ENCODE measurements around the gene EXOSC10.
"Not testable (repeated sequence)": the region's sequence is repeated elsewhere in the genome, so short reads cannot be mapped to it uniquely, and the experiment has no call there.

EXOSC10 gene

DNA sequence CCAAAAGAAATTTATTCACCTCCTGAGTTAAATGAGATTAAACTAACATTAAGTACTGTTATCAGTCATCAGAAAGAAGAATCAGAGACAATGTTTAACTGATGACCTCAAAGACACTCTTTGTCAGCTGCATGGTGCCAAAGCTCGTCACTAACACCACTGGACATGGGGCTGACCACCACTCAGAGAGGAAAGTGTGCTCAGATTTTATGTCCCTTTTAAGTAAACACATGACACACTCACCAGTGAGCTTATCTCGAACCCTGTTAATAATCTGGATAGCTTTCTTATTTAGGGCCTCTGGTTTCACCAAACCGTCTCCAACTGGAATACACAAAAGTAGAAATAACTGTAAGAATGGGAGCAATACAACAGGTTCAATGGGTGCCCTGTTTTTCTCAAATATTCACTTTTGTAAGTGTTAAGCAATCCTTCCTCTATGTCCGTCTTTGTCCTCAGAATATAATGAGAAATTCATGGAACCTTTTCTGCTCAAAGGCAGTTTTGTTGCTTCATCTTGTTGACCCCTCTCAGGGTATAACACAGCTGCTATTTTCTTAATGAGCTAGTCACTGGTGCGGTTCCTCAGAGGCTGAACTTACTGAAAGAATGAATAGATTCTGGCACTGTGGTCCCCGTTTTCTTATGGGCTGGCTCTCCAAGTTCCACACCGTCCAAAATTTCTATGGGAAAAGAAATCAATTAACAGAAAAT, 9.5 kb upstream of the EXOSC10 start:
- no peak for DNase-seq

DNA sequence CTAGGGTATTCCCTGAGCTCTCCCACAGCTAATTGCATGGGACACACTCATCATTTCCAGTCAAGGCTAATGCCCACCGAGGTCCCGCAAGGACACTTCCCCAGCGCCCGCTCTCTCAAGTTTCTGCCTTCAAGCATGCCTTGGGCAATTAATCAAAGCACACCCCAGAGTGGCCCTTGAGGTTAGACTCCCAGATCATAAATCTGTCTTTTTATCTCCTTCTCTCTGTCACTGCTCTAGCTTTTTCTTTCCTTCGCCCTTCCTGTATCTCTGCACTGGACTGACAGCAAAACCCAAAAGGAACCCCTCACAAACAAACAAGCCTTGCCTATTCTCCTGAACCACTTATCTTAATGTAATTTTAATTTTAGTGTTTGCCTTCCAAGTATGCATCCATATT, 7.9 kb upstream of the EXOSC10 start:
- no peak for DNase-seq

DNA sequence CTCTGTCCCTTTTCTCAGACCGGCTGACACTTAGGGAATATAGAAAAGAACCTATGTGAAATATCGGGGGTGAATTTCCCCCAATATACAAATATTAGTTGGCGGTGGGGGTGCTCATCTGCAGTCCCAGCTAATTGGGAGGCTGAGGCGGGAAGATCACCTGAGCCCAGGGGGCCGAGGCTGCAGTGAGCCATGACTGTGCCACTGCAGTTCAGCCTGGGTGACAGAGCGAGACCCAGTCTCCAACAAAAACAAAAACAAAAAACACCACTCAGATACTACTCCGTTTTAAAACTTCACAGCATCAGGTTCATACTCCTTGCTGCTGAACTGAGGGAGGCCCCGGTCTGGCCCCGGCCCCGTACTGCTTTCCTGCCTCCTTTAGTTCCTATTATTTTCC, 5.9 kb upstream of the EXOSC10 start:
- DNase-seq, result no peak

DNA sequence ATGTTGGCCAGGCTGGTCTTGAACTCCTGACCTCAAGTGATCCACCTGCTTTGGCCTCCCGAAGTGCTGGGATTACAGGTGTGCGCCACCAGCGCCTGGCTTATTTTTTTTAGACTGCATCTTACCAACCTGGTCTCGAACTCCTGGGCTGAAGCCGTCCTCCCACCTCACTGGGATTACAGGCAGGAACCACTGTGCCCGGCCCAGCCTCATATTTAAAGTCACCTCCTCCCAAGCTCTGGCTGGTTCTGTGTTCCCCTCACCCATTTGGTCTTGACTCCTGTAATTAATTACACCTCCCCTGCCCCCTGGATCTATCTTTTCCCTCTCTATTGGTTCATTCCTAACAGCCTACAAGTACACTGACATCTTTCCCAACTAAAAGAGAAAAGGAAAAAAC, 1.7 kb upstream of the EXOSC10 start:
- DNase-seq, result no peak

DNA sequence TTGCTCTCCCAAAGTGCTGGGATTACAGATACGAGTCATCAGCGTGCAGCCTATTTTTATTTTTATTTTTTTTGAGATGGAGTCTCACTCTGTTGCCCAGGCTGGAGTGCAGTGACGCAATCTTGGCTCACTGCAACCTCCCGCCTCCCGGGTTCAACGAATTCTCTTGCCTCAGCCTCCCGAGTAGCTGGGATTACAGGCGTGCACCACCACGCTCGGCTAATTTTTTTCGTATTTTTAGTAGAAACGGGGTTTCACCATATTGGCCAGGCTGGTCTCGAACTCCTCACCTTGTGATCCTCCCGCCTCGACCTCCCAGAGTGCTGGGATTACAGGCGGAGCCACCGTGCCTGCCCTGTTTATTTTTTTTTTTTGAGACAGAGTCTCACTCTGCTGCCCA, 1.1 kb upstream of the EXOSC10 start:
- not testable (repeated sequence) for DNase-seq

DNA sequence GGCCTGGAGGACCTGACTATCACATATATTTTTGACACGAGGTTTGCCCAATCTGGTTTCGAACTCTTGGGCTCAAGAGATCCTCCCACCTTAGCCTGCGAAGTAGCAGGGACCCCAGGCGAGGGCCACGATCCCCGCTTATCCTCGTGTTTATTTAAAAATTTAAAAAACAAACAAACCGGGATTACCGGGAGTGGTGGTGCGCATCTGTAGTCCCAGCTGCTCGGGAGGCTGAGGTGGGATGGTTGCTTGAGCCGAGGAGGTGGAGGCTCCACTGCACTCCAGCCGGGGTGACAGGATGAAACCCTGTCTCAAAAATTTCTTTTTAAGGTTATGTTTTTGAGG, 452 bp upstream of the EXOSC10 start:
- DNase-seq, result no peak

DNA sequence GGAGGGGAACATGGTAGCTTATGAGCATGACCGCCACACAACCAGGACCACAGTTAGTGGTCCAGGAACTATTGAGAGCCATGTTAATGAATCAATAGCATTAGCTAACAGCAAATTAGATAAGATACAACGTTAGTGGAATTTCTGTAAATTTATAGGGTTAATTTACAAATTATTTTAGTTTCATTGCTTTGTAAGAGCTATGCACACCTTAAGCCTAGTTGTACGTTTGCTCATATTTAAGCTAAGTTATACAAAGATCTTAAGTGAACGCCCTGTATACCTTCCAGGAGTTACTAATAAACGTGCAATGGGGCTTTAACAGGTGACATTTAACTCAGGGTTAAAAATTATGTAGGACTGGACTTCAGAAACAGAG, 749 bp downstream of the EXOSC10 start:
- DNase-seq, result no peak

DNA sequence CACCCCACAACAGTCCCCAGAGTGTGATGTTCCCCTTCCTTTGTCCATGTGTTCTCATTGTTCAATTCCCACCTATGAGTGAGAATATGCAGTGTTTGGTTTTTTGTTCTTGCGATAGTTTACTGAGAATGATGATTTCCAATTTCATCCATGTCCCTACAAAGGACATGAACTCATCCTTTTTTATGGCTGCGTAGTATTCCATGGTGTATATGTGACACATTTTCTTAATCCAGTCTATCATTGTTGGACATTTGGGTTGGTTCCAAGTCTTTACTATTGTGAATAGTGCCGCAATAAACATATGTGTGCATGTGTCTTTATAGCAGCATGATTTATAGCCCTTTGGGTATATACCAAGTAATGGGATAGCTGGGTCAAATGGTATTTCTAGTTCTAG, 15.9 kb downstream of the EXOSC10 start:
- DNase-seq, result not testable (repeated sequence)

DNA sequence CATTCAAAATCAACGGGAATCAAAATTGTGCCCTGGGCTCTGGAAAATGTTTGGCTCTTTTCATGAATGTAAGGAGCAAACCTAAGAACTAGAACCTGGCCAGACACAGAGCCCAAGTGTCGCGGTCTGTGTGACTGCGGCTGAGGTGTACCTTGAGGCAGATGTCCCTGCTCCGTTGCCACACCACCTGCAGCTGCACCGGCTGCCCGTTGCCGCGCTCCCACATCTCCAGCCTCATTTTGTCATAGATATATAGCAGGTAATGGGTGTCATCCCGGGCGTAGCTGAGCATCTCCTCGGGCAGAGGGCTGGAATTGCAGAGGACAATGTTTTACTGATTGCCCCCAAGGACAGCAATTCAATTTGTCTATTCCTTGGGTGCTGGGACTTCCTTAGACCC, 18.7 kb downstream of the EXOSC10 start:
- no peak for DNase-seq

DNA sequence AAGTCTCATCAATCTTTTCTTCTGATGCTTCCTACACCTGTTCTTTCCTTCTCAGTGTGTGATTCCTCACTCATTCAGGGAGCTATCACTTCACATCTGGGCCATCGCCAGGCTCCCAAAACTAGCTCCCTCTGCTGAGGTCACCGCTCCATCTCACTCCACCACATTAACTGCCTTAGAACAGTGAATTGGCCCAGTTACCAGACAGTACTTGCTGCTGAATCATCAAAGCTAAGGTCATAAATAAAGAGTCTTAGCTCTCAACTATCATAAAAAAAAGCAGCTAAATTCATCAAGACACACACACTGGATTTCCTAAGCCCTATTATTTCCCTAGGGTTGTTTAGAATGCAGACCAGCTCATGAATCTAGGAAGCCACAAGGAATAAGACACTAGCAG, 21.0 kb downstream of the EXOSC10 start:
- no peak for DNase-seq

DNA sequence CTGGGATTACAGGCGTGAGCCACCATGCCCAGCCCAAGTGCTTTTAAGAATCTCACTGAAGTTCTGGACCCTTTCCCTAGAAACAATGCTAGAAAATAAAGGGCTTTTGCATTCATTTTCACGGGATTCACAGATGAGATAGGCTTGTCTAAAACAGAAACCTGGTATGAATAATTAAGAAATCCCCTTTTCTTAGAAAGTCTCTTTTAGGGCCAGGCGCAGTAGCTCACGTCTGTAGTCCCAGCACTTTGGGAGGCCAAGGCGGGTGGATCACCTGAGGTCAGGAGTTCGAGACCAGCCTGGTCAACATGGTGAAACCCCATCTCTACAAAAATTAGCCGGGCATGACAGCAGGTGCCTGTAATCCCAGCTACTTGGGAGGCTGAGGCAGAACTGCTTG, 26.3 kb downstream of the EXOSC10 start:
- DNase-seq, result not testable (repeated sequence)

DNA sequence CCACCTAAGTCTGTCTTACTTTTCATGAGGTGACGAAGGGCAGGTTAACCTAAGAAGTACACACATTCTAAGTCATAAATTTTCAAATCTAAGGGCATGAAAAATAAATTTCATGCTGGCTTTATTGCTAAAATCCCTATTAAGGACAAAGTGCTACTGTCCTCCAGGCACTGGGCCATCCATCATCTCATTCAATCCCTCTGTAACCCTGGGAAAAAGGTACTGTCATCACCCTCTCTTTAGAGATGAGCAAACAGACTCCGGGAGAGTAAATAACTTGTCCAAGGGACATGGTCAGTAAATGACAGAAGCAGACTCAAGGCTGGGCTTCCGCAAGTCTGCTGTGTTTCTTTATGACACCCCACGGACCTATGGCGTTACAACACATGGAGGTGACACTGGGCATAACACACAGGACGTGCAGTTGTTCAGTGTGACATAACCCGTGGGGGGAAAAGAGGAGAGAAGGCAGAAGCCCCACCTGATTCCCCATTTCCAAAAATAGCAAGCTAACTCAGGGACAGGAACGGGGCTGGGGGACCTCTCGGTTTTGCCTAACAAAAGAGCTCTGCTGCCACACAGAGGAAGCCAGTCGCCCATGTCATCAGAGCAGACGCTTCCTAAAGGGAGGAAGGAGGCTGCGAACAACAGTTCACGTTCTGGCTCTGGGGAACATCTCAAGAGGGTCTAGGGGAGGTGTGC, 27.3 kb downstream of the EXOSC10 start:
- DNase-seq, result no peak

DNA sequence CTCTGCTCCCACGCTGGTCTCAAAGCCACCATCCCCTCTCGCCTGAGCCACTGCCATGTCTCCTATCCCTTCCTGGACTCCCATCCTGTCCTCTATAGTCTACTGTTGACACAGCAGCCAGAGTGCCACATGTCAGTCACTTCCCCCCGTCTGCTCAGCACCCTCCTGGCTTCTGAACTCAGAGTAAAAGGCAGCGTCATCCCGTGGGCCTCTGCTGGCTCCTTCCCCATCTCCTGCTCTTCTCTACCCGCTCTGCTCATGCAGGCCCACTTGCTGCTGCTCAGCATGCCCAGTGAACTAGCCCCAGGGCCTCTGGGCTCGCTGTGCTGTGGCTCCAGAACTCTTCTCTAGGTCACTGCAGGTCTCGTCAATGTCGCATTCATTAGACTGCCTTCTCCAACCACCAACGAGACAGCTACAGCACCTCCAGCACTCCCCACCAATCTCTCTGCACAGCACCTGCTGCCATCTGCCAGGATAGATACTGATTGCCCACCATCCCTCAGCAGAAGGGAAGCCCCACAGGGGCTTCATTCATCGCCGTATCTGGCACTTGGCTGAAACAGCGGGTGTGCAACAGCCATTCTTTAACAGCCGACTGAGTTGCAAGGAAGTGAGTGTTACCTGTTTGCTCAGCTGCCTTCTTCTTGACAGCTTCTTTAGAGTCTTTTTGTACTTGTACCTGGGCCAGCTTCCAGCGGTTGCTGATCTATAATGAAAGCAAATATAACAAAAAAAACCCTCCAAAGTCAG, 28.0 kb downstream of the EXOSC10 start:
- no peak for DNase-seq

DNA sequence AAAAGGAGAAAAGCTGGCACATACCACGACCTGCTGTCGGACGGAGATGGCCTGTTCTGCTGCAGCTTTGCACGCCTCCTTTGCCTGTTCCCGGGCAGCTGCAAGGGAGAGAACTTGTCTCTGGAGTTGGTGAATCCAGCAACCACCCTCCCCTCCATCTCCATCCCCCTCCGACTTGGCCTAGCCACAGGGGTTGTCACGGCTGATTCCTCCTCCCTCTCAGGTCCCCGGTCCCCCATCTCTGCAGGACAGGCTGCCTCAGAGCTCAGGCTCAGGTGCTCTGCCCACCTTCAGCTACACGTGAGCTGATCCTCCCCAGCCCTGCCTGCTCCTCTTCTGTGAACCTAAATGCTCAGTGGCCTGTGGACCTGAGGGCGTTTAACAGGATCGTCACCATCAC, 28.8 kb downstream of the EXOSC10 start:
- no peak for DNase-seq

DNA sequence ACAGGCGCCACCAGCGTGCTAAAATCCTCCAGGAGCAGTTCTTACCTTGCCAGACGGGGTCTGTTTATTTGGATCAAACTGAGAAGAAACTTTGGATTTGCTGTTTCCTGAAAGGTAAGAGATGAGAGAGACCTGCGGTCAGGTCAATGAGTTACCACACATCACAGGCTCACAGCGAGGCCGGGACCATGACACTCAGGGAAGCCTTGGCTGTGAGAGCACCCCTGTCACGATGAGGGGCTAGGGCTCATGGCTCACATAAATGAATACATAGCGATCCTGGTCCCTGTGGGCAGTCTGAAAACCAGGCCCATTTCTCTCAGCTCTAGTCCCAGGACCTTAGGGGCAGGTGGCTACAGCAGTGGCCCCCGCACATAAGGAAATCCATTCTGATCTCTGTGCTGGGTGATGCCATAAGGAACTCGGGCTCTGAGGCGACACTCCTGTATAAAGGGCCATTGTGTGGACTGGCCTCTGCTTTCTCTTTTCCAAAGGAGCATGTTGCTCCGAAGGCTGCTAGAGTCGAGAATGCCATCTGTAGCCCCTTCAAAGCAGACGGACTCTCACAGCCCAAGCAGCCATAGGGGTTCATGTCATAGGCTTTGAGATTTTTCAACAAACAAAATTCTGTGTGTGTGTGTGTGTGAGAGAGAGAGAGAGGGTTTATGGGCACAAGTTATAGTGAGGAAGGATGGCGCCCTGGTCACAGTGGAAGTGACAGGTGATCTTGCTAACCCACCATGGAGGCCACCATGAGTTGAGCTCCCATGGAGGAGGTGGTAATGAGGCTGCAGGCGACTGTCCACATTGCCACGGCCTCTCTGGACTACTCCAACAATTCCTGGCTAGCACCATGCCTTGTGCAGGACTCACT, 30.8 kb downstream of the EXOSC10 start:
- no peak for DNase-seq

DNA sequence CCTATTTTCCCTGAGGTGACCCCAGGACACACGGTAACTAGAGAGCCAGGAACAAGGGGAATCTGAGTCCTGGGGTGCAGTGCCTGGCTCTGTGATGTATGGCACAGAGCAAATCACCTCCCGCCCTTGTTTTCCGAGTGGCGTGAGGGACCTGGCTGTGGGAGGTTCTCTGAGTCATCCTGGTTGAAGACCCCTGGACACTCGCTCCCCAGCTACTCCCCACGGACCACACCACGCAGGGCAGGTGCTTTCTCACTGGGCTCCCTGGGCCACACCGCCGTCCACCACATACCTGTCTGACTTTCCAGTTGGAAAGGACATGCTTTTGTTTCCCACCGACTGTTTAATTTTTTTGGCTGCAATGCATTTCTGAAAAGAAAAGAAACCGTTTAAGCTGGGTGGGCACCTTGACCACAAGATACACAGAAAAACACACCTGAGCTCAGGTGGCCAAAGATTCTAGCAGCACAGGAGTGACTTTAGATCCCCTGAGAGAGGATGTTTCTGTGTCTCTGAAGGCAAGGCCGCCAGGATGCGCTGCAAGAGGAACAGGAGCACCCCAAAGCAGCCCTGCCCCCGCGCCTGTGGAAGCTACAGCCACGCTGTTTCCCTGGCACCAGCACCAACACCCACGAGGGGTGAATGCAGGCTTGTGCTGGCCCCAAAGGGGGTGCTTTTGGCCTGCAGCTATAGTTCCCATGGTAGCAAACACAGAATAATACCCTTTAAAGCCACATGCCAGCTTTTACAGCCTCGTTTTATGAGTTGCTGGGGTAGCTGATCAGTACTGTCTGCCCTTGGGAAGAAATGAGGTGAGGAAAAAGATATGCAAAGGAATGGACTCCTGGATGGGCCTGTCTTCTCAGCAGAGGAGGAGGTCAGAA, 31.7 kb downstream of the EXOSC10 start:
- DNase-seq, result no peak

DNA sequence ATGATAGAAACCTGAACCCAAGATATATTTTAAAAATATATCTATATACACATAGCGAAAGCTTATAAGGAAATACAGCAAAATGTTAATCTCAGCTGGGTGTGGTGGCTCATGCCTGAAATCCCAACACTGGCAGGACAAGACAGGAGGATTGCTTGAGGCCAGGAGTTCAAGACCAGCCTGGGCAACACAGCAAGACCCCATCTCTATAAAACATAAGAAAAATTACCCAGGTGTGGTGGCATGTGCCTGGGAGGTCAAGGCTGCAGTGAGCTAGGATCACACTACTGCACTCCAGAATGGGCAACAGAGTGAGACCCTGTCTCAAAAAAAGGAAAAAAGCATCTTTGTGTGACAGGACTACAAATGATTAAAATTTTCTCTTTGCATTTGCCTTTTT, 33.9 kb downstream of the EXOSC10 start:
- DNase-seq, result no peak

DNA sequence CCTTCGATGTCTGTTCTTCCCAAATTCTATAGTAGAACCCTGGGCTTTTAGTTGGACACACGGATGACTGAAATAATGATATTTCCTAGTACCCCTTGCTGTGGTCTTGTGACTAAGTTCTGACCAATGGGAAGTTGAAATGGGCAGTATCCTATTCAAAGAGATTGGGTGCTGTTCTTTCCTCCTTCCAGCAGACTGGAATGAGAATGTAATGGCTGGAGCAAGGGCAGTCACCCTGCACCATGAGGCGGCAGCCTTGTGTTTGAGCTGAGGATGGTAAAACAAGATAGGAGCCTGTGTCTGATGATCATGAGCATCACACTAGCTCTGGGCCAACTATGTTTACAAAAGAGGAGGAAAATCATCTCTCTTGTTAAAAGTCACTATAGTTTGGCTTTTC, 34.7 kb downstream of the EXOSC10 start:
- DNase-seq, result no peak

DNA sequence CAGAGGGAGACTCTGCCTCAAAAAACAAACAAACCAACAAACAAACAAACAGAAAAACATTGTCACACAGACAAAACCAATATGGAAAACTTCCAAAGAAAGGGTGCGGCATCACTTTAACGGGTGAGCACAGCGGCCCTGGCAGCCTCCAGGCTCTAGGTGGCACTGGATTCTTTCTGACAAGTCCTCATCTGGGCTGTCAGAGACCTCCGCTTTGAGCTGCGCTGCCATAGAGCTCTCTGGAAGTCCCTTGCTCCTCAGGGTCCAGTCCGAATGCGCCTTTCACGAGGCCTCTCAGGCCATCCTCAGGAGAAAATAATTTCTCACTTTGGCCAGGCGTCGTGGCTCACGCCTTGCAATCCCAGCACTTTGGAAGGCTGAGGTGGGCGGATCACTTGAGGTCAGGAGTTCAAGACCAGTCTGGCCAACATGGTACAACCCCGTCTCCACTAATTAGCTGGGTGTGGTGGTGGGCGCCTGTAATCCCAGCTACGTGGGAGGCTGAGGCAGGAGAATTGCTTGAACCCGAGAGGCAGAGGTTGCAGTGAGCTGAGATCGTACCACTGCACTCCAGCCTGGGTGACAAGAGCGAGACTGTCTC, 35.6 kb downstream of the EXOSC10 start:
- DNase-seq, result peak in 1 of 2 experiments; percentile 51

DNA sequence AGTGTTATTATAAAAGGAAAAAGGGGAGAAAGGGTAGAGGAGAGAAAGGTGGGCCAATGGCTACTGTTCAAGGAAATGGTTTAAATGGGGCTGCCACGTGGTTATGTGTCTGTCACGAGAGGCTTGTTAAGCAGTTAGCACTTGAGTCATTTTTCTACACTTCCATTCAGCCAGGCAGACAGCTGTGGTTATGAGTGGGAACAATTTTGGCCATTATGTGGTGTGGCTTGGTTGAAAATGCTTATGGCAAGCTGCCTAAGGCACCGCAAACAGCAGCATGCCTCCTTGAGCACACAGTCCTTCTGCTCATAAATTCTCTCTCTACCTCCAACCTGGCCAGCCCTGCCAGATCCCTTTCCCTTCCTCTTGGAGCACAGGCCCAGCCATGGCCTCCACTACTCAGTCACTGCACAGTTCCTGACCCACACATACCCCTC, 36.7 kb downstream of the EXOSC10 start:
- DNase-seq, result no peak

DNA sequence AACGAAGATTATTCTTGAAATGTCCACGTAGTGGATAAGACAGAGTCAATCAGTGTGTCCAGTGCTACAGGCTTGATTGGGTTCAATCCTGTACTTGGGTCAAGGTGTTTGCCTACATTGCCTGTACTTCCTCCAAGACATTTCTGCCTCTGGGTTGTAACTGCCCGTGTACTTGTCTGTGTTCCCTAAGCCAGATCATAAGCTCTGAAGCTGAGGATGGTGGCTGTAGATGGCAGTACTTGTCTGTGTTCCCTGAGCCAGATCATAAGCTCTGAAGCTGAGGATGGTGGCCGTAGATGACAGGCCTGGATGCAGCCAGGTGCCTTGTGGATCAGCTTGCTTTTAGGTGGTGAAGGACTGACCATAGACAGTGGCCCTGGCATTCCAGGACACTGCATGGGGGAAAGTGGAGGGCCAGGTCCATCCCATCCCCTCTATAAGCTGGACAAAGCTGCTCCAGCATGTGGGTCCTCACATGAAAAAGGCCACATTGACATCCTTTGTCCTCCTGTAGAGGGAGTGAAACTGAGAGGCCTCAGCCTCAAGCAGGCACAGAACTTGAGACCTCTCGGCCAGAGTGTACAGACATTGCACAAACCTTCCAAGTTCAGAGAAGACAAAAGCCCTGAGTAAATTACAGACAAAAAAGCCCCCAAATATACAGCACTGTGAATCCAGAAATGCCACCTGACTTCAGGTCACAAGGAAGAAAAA, 37.9 kb downstream of the EXOSC10 start:
- no peak for DNase-seq
